HT1080 (cell line): ENCODE measurements around the gene PFAS. TPM values are rescaled to one million over a fixed set of nuclear protein-coding genes. Genes with fewer than 3 reads are reported as not detected.
"Not testable (repeated sequence)": the region's sequence is repeated elsewhere in the genome, so short reads cannot be mapped to it uniquely, and the experiment has no call there.

ENCODE experiments used
- DNase-seq: peaks from one replicate; pipeline ENCODE4 v3.0.0-alpha.2; 2015; ENCODE audit warnings: low read depth
- polyA plus RNA-seq, 2 experiments: library from polyadenylated mRNA; depleted of rRNA; stranded (reverse); fragments of >200 nt; gene quantifications; 2 replicates each; pipeline ENCODE4 v1.2.3, GENCODE V29; 2015
- total RNA-seq: library from RNA; depleted of rRNA; stranded (reverse); fragments of >200 nt; shearing (Covaris generic); gene quantifications from 2 replicates; pipeline ENCODE4 v1.2.3, GENCODE V29; 2014; rRNA removed

The PFAS gene, protein sequence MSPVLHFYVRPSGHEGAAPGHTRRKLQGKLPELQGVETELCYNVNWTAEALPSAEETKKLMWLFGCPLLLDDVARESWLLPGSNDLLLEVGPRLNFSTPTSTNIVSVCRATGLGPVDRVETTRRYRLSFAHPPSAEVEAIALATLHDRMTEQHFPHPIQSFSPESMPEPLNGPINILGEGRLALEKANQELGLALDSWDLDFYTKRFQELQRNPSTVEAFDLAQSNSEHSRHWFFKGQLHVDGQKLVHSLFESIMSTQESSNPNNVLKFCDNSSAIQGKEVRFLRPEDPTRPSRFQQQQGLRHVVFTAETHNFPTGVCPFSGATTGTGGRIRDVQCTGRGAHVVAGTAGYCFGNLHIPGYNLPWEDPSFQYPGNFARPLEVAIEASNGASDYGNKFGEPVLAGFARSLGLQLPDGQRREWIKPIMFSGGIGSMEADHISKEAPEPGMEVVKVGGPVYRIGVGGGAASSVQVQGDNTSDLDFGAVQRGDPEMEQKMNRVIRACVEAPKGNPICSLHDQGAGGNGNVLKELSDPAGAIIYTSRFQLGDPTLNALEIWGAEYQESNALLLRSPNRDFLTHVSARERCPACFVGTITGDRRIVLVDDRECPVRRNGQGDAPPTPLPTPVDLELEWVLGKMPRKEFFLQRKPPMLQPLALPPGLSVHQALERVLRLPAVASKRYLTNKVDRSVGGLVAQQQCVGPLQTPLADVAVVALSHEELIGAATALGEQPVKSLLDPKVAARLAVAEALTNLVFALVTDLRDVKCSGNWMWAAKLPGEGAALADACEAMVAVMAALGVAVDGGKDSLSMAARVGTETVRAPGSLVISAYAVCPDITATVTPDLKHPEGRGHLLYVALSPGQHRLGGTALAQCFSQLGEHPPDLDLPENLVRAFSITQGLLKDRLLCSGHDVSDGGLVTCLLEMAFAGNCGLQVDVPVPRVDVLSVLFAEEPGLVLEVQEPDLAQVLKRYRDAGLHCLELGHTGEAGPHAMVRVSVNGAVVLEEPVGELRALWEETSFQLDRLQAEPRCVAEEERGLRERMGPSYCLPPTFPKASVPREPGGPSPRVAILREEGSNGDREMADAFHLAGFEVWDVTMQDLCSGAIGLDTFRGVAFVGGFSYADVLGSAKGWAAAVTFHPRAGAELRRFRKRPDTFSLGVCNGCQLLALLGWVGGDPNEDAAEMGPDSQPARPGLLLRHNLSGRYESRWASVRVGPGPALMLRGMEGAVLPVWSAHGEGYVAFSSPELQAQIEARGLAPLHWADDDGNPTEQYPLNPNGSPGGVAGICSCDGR (N-terminal part only)
- 55.3 and 55.4 TPM in 2 replicates for total RNA-seq
- polyA plus RNA-seq (2015; cell fraction: cytosol; rRNA removed): 21.2 and 23.4 TPM in 2 replicates
- 144 and 146 TPM in 2 replicates for polyA plus RNA-seq (2015; cell fraction: nucleus; rRNA removed)

DNA sequence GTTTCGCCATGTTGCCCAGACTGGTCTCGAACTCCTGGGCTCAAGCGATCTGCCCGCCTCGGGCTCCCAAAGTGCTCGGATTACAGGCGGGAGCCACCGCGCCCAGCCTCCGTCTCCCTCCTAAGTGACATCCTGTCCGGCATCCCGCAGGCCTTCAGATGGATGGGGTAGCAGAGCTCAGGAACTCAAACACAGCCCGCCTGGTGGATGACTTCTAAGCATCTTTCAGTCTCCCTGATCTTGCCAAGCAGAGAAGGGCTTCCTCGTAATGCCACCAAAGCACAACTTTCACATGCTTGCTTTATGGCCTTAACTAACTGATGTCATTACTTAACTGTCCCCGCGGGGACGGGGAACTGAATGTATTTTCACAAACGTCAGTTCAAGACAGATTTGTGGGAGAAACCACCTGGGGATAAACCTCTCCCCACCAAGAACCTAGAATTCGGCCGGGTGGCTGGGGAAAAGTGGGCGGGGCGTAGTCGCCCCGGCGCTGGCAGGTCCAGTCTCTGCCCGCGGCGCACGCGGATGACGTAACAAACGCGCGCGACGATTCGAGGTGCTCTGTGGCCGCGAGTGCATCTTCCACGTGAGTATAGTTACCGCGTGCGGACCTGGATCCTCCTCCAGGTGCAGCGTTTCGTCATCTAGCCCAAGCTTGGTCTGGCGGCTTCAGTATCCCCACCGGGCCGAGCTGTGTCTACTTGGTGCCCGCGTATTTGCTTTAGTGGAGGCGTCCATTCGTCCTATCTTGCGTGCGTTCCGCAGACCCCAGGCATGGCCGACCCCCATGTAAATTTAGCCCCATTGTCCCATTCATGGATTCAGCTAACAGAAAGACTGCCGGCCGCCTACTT is at the start of gene PFAS:
PFAS (plus strand) TSS at position 539 of the 857 bp plus-strand sequence. CDS start 4,649 bp downstream, outside the sequence.
- peak; percentile 84 for DNase-seq

DNA sequence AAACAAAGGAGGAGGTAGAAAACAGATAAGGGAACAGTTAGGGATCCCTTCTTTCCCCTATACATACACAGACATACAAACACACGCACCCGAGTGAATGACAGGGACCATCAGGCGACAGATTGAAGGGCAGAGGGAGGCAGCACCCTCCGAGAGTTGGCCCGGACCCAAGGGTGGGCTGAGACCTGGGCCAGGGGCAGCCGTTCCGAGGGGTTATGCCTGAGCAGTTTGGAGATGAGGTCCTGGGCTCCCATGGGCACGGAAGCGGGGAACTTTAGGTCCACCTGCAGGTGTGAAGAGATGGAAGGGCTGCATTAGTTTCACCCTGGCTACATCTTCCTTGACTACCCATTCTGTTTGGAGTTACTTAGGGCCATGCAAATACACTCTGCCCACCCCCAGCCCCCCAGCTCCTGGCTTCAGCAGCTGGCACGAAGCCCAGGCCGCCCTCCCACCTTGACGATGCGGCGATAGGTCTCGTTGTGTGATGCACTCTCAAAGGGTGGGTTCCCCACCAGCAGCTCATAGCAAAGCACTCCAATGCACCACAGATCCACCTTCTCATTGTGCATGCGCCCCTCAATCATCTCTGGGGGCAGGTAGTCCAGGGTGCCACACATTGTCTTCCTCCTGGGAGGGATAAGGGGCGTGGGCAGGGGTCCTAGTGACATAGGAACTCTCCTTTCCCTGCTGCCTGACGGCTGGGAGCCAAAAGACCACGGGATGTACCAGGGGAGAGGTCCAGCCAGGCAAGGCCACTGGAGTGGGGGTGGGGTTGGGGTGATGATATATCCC is 44.1 kb upstream of the PFAS start:
- DNase-seq: no peak

DNA sequence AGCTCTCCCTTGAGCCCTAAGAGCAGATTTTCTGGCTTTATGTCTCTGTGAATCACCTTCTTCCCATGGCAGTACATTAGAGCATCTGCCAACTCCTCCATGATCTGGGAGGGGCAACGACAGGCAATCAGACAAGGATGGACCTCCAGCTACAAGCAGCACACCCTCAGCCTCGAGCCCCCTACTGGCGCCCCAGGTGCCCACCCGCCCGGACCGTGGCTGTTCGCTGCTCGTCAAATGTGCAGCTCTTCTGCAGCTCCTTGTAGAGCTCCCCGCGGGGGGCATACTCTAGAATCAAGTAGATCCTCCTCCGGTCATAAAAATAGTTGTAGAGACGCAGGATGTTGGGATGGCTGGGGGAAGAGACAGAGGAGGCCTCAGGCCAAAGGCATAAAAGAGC is 42.6 kb upstream of the PFAS start:
- no peak for DNase-seq

DNA sequence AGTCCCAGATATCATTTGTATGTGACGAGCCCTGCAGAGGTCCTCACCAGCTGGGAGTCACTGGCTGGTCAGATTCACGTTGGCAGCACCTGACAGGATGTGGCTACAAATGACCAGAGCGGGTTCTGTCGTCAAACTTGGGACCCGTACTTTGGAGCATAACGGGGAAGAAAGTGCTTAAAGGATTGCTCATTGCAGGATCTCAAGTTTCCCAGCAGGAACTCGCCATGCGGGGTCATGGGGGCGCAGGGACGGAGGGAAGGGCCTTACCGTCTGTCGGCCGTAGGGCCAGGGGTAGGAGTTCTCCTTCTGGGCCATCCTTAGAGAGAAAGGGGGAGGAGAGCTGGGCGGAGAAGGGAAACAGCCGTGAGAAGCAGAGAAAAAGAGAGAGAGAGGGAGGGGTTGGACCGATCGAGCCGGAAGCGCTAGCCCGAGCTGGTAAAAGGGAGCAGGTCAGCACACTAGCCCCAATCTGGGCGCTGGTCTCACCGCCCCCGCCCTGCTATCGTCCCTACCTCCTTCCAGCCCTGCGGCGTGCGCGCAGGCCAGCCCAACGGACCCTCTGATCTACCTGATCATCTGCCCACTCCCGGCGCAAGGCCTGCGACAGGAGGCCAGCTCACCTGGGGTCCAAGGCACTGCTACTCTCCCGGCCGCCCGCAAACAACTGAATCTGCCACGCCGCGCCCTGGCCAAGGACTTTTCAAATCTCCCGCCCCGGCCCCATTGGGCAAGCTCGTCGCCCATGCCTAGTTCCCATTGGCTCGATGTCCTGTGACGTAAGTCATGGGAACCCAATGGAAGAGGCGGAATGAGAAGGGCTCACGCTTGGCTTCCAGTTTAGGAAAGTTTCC is 39.0 kb upstream of the PFAS start, which contains the start of gene AURKB:
AURKB (minus strand) TSS at position 669 of the 854 bp plus-strand sequence; CDS start at position 318, 351 bp downstream.
- DNase-seq: peak; percentile 94

DNA sequence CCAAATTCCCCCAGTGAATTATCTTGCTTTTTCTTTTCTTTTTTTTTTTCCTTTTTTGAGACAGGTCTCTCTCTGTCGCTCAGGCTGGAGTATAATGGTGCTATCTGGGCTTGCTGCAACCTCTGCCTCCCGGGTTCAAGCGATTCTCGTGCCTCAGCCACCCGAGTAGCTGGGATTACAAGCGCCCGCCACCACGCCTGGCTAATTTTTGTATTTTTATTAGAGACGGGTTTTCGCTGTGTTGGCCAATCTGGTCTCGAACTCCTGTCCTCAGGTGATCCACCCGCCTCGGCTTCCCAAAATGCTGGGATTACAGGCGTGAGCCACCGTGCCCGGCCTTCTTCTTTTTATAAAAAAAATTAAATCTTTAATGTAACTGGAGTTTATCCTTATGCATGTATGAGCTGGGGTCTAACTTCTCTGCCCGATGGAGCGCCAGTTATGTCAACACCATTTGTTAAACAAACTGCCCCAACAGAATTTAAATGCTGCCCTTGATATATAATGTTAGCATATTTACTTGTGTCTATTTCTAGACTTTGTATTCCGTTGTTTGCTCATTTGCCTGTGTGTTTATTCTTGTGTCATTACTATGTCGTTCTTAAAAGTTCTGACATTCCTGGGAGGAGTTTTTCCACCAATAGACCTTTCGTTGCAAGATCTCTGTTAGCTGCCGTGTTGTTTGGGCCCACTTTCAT is 38.2 kb upstream of the PFAS start:
- no peak for DNase-seq

DNA sequence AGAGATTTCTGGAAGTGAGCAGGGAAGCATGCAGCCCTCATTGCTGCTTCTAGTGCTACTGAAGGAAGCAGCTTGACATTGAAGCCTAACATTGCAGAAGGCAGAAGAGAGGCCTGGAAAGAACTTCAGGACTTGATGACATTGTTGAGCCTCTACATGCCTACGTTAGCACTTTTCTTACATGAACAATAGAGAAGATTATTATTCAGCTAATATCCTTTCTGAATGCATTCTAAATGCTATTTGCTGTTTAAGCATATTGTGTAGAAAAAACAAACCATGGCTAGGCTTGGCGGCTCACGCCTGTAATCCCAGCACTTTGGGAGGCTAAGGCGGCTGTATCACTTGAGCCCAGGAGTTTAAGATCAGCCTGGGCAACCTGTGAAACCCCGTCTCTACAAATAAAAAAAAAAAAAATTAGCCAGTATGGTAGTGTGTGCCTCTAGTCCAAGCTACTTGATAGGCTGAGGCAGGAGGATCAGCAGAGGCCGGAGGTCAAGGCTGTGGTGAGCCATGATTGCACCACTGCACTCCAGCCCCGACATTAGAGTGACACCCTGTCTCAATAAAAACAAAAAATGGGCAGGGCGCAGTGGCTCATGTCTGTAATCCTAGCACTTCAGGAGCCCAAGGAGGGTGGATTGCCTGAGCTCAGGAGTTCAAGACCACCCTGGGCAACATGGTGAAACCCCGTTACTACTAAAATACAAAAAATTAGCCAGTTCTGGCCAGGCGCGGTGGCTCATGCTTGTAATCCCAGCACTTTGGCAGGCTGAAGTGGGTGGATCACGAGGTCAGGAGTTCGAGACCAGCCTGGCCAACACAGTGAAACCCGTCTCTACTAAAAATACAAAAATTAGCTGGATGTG is 36.5 kb upstream of the PFAS start:
- DNase-seq: peak; percentile 57

DNA sequence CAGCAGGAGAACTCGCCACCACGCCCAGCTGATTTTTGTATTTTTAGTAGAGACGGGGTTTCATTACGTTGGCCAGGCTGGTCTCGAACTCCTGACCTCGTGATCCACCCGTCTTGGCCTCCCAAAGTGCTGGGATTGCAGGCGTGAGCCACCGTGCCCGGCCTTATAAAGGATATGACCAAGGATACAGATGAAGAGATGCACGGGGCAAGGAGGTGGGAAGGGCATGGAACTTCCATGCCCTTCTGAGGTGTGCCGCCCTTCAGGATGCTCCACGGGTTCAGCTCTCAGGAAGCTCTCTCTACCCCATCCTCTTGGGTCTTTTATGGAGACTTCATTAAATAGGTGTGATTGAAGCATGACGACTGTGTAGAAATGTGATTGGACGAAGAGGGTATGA is 35.1 kb upstream of the PFAS start:
- DNase-seq: not testable (repeated sequence)

DNA sequence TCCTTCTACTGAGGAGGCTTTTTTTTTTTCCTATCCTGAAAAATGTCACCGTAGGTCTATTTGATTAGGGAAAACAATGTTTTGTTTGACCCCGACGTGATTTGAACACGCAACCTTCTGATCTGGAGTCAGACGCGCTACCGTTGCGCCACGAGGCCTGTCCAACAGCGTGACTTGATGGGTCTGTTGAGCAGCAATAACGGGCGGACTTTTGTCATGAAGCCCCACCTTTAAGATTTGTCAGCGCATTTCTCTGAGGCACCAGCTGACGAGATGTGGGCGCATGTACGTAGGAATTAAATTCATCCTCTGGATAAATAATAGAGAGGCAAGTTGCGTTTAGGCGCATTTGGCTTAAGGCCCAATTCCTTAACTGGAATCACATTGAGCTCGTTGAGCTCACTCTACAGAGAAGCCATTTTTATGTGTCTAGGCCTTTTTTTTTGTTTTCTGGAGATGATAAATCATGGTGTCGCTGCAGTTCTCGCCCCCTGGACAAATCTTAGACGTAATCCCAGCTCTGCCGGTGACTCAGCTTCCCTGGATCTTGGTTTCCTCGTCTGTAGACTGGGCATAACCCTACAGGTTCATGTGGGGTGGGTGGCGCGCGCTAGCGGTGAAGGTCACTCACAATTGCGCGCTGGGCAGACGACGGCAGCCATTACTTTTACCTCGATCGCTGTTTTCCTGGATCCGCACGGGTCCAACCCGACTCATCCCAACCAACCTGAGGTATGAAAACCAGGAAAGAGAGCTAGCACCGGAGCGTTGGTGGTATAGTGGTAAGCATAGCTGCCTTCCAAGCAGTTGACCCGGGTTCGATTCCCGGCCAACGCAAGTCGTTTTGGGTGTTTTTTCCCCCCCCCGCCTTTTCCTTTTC is 28.1 kb upstream of the PFAS start:
- DNase-seq: peak; percentile 95

DNA sequence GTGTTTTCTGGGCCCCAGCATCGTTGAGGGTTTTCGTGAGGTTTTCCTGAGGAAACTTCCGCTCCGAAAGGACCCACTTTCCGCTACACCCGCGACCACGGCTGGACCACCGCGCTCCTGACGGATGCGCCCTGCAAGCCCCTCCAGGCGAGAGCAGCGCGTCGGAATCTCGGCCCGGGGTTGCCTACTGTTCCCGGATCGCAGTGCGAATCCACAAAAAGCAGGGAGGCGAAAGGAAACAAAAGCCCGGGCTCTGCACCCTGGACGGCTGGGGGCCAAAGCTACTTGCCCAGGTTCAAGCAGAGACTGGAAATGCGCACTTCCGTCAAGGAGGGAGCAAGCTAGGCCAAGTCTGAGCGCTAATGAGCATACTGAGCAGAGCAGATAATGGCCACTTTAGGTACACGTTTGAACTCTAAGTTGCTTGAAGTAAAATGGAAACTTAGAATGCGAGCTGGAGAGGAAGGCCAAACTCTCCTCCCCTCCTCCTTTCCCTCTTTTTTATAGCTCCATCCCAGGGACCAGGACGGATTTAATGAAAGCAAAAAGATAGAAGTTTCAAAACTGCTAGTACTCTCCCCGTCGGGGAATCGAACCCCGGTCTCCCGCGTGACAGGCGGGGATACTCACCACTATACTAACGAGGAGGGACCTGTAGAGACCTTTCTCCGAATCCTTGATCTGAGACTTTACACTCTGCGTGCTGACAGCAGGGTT is 27.3 kb upstream of the PFAS start:
- peak; percentile 90 for DNase-seq

DNA sequence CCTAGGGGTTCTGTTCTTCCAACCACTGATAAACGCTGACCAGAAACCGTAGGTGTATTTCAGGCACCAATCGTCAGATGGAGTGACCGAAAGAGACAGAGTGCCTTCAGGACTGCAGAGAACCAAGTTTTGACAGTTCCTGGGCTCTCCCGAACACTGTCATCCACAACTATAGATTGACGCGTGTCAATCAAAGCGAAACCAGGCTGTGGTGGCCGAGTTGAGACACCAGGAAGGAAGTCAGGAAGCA is 26.8 kb upstream of the PFAS start:
- no peak for DNase-seq

DNA sequence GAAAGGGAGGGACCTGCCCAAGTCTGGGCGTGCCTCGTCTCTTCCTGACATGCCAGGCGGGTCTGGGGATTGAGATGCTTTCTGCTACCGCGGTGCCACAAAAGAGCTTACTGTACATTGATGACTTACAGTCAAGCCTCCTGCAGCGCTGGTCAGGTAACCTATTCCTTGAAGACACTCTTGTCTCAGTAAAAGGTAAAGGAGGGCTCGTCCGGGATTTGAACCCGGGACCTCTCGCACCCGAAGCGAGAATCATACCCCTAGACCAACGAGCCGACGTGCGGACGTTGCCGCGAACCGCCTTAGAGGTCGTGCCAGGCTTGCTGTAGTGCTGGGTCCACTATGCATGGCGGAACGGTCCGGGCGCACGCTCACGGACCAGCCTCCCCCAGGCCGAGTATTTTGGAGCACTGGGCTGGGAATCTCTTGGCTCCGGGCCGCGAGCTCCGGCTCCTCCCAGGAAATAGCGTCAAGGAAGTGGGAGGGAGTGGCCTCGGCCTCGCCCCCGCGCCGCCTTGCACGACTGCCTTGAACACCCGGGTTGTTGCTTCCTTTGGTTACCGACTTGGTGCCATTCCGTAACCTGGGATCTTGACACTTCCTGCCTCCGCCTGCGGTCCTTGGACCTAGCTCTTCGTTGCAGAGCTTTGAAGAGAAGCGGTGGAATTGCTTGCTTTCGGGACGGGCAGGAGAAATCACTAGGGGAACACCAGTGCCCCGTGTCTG is 26.3 kb upstream of the PFAS start:
- peak; percentile 98 for DNase-seq

DNA sequence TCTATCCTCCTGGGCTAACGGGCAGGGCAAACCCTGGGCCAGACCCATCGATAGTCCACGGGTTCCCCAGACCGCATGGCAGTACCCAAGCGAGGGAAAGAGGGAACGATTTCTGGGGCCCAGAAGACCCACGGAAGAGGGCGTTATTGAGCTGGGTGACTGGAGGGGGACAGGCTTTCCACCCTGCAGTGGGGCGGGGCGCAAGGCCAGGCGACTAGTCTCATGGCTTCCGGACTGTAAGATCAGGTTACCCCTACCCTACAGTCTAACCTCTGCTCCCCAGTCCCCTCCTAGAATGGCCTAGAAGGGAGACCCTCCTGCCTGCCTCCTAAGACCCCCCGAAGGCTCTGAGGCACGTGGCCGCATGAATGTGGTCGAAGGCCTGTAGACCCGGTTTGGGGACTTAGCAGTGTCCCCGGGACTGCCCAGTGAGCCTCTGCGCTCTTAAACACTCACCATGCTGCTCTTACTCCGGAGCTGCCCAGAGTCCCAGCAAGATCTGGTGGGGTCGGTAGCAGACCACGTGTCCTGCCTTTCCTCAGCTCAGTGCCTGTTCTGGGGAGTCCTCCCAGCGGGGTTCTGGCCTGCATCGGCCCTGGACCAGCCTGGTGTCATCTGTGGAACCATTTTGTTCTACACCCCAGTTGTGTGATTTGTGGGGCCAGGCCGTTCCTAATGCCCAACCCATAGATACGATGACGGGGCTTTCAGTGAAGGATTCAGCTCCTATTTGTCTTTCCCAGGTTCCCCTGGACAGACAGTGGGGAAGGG is 25.5 kb upstream of the PFAS start:
- peak; percentile 73 for DNase-seq

DNA sequence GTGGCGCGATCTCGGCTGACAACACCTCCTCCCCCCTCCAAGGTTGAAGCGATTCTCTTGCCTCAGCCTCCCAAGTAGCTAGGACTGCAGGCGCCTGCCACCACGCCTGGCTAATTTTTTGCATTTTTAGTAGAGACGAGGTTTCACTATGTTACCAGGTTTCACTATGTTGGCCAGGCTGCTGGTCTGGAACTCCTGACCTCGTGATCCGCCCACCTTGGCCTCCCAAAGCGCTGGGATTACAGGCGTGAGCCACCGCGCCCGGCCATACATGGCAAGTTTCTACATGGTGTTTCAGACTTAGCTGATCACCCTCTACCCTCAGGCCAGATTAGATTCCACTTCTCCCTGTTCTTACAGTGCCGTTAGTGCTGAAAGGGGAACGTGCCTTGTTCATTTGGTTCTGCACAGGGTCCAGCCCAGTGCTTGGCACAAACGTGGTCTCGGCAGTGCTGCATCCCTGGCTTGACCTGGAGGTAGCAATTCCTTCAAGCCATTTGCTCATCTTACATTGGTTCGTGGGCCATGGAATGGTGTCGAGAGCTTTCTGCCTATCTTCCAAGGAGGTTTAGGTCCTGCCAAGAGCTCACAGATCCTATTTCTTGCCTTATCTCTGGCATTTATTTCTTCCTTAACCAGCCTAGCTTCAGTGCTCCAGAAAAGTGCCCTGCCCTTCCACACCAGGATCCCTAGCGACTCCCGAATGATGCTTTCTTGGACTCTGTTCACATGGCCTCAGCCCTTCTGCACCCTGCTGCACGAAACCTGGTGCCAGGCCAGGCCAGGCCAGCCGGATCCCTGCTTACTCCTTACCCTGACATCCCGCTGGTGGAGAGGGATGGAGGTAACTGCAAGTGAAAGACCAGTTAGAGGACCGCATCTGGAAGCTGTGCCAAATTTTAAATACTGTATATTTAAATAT is 23.9 kb upstream of the PFAS start:
- no peak for DNase-seq
